Caco-2 (cell line): ENCODE results near the gene GP1BA. TPM values are rescaled to one million over a fixed set of nuclear protein-coding genes. Genes with fewer than 3 reads are reported as not detected.

Experiments used
- BruUV-seq: library from RNA; stranded (reverse); fragments of 400-500 nt; replicated peaks from 2 replicates; lab custom pipeline; 2021; lab: Mats Ljungman, UMichigan
- CTCF ChIA-PET: fragments of 300-600 bp; sonication (Branson Sonifier 250); formaldehyde crosslinking; loops from one replicate; lab custom pipeline; 2022; ENCODE audit warnings: antibody characterized with exemption; lab: Charles Lee
- POLR2A ChIA-PET: fragments of 300-600 bp; sonication (Branson Sonifier 250); formaldehyde crosslinking; loops from one replicate; lab custom pipeline; 2022; ENCODE audit warnings: antibody characterized with exemption; lab: Charles Lee
- DNase-seq, 2 experiments: peaks; one replicate each; pipeline versions ENCODE4 v3.0.0 to v3.0.0-alpha.2; 2020 to 2022
- H3K27me3 ChIP-seq: replicated peaks from 2 replicates; pipeline ENCODE4 v1.6.0; 2011; ENCODE audit warnings: low read length; ENCODE audit not compliant: control insufficient read depth, insufficient read depth
- H3K36me3 ChIP-seq: 2 replicates; pipeline ENCODE4 v1.5.1; 2011; ENCODE audit warnings: low read length; ENCODE audit not compliant: control insufficient read depth, insufficient read depth
- H3K4me1 ChIP-seq: fragments of 250-450 bp; sonication (Bioruptor Pico); 2 replicates; pipeline ENCODE4 v1.5.1; 2020; ENCODE audit warnings: mild to moderate bottlenecking
- H3K4me3 ChIP-seq: 2 replicates; pipeline ENCODE4 v1.5.1; 2011; ENCODE audit warnings: low read depth, mild to moderate bottlenecking, control low read depth, low read length
- H3K9me3 ChIP-seq: fragments of 250-450 bp; sonication (Bioruptor Pico); 2 replicates; pipeline ENCODE4 v1.5.1; 2020; ENCODE audit warnings: mild to moderate bottlenecking, moderate library complexity
- H3K27ac Mint-ChIP-seq: one replicate; pipeline ENCODE4 v1.8.0; 2022; ENCODE audit warnings: mixed read lengths; ENCODE audit not compliant: unreplicated experiment
- H3K27me3 Mint-ChIP-seq: one replicate; pipeline ENCODE4 v1.8.0; 2022; ENCODE audit warnings: mixed read lengths; ENCODE audit not compliant: insufficient read depth, unreplicated experiment
- H3K36me3 Mint-ChIP-seq: one replicate; pipeline ENCODE4 v1.8.0; 2022; ENCODE audit warnings: mild to moderate bottlenecking, mixed read lengths; ENCODE audit not compliant: insufficient read depth, unreplicated experiment
- H3K4me1 Mint-ChIP-seq: one replicate; pipeline ENCODE4 v1.8.0; 2022; ENCODE audit warnings: low read depth, mixed read lengths; ENCODE audit not compliant: unreplicated experiment
- H3K4me3 Mint-ChIP-seq: one replicate; pipeline ENCODE4 v1.8.0; 2022; ENCODE audit warnings: mild to moderate bottlenecking, moderate library complexity, mixed read lengths; ENCODE audit not compliant: unreplicated experiment
- H3K9me3 Mint-ChIP-seq: one replicate; pipeline ENCODE4 v1.8.0; 2022; ENCODE audit warnings: mixed read lengths; ENCODE audit not compliant: unreplicated experiment
- intact Hi-C: fragments of 100-400 bp; cut with micrococcal nuclease; formaldehyde crosslinking; loops from one replicate; pipeline ENCODE4 v1.10.0; 2022; ENCODE audit not compliant: unreplicated experiment
- total RNA-seq: library from RNA; stranded (reverse); gene quantifications from 2 replicates; pipeline ENCODE4 v1.2.3, GENCODE V29; 2022
- TF ChIP-seq, protein P1 (sequence below), 2 experiments: fragments of 200-600 bp in 1 of 2; IDR thresholded peaks; 1 replicate in 1 of 2; 2 replicates in 1 of 2; pipeline versions ENCODE4 v1.5.1 to v1.8.0; 2011 to 2022; ENCODE audit warnings: antibody characterized with exemption in 1 of 2, control low read depth in 1 of 2, inconsistent platforms in 1 of 2, low read depth in 1 of 2, low read length in 1 of 2, mild to moderate bottlenecking in 1 of 2, moderate library complexity in 1 of 2; ENCODE audit not compliant: insufficient read depth in 1 of 2, severe bottlenecking in 1 of 2, unreplicated experiment in 1 of 2

GP1BA gene
- total RNA-seq, 1 experiment from 2014 or later, result not detected

DNA sequence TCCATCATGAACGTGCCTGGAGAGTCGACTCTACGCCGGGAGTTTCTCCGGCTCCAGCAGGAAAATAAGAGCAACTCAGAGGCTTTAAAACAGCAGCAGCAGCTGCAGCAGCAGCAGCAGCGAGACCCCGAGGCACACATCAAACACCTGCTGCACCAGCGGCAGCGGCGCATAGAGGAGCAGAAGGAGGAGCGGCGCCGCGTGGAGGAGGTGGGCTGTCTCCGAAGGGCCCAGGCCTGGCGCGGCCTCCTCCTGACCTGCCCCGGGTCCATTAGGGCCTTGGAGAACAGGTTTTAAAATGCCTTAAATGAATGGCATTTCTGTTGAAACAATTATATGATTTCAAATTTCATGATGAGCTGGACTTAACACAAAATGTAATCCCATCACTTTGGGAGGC lies 44.5 kb upstream of the GP1BA start:
- H3K4me1 ChIP-seq, result no peaks in the 10 kb centered on the region
- Mint-ChIP-seq H3K4me3 (no peak overlapping the region), H3K36me3 (peaks cover 31% of the 10 kb centered on the region), H3K9me3 (no peaks in the 10 kb centered on the region), H3K27ac (no peak overlapping the region), H3K27me3 (no peaks in the 10 kb centered on the region), H3K4me1 (no peaks in the 10 kb centered on the region)
- no peak for DNase-seq
- no peaks in the 10 kb centered on the region; the same call in 1 of the 2 replicates for H3K36me3 ChIP-seq
- POLR2A ChIA-PET, result no interaction called here
- TF ChIP-seq, protein P1, sequence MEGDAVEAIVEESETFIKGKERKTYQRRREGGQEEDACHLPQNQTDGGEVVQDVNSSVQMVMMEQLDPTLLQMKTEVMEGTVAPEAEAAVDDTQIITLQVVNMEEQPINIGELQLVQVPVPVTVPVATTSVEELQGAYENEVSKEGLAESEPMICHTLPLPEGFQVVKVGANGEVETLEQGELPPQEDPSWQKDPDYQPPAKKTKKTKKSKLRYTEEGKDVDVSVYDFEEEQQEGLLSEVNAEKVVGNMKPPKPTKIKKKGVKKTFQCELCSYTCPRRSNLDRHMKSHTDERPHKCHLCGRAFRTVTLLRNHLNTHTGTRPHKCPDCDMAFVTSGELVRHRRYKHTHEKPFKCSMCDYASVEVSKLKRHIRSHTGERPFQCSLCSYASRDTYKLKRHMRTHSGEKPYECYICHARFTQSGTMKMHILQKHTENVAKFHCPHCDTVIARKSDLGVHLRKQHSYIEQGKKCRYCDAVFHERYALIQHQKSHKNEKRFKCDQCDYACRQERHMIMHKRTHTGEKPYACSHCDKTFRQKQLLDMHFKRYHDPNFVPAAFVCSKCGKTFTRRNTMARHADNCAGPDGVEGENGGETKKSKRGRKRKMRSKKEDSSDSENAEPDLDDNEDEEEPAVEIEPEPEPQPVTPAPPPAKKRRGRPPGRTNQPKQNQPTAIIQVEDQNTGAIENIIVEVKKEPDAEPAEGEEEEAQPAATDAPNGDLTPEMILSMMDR (IDR thresholded peaks at IDR 0.05; ENCODE audit: insufficient read depth in 1 of 2, low read depth in 1 of 2, low read length in 1 of 2, severe bottlenecking in 1 of 2, unreplicated experiment in 1 of 2), result no peak
- CTCF ChIA-PET, result no interaction called here
- intact Hi-C loops, result no loop called here
- no peaks in the 10 kb centered on the region for H3K9me3 ChIP-seq
- no peaks in the 10 kb centered on the region for H3K27me3 ChIP-seq
- no peak overlapping the region for H3K4me3 ChIP-seq
- BruUV-seq, result no TSS peak

DNA sequence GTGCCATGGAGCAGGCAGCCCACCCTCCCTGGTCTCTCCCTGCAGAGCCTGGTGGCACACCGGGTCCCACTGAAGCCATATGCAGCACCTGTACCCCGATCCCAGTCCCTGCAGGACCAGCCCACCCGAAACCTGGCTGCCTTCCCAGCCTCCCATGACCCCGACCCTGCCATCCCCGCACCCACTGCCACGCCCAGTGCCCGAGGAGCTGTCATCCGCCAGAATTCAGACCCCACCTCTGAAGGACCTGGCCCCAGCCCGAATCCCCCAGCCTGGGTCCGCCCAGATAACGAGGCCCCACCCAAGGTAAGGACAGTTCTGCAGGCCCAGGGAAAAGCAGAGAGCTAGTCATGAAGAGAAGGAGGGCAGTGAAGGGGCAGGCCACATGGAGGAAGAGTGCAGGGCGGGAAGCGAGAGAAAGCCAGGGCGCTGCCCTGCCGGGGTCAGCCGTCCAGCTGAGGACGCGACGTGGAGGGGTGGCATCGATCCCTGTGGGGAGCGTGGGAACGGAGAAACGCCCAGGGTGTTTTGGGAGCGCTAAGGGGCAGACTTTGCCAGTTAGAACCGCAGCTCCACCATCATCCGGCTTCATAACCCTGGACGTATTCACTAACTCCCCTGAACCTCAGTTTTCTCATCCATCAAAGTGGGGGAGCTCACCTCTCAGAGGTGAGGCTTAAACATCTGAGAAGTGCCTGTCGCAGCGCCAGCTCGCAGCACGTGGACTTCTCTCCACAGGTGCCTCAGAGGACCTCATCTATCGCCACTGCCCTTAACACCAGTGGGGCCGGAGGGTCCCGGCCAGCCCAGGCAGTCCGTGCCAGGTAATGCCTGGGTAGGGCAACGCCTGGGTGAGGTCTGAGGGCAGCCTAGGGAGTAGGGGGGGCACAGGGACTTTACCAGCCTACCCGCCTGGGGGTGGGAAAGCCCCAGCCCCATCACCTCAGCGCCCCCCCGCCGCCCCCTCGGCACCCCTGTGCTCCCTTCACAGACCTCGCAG lies 40.4 kb upstream of the GP1BA start:
- Mint-ChIP-seq H3K9me3 (no peaks in the 10 kb centered on the region), H3K4me3 (no peak overlapping the region), H3K4me1 (no peaks in the 10 kb centered on the region), H3K27me3 (no peaks in the 10 kb centered on the region), H3K27ac (no peak overlapping the region), H3K36me3 (peaks cover 16% of the 10 kb centered on the region)
- CTCF ChIA-PET, result no interaction called here
- no peak overlapping the region for H3K4me3 ChIP-seq
- intact Hi-C loops, result no loop called here
- H3K27me3 ChIP-seq, result no peaks in the 10 kb centered on the region
- TF ChIP-seq, protein P1 (IDR thresholded peaks at IDR 0.05; ENCODE audit: insufficient read depth in 1 of 2, low read depth in 1 of 2, low read length in 1 of 2, severe bottlenecking in 1 of 2, unreplicated experiment in 1 of 2), result no peak
- H3K36me3 ChIP-seq, result no peaks in the 10 kb centered on the region
- H3K4me1 ChIP-seq, result no peaks in the 10 kb centered on the region
- no TSS peak for BruUV-seq
- POLR2A ChIA-PET, result no interaction called here
- no peak for DNase-seq
- H3K9me3 ChIP-seq, result no peaks in the 10 kb centered on the region

DNA sequence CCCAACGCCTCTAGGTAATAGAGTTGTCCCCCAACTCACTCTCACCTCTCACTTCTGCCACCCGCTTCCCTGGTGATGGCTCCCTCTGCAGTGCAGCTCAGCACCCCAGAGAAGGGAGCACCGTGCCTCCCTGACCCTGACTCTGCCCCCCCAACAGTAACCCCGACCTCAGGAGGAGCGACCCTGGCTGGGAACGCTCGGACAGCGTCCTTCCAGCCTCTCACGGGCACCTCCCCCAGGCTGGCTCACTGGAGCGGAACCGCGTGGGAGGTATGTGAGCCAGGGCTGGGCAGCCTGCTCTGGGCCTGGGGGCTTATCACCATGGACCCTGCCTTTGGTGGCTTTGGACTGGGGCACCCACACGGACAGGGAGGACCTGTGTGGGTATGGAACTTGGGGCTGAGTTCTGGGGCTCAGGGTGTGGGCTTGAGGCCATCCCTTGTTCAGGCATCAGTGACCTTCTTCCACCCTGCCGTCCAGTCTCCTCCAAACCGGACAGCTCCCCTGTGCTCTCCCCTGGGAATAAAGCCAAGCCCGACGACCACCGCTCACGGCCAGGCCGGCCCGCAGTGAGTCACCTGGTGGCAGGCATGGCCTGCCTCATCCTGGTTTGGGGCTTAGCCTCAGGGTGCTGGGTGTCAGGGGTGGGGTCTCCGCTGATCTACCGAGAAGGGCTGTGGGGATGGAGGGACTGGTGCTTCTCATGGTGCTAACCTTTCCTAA lies 39.4 kb upstream of the GP1BA start:
- Mint-ChIP-seq H3K4me3 (no peak overlapping the region), H3K36me3 (peaks cover 7% of the 10 kb centered on the region), H3K9me3 (no peaks in the 10 kb centered on the region), H3K4me1 (no peaks in the 10 kb centered on the region), H3K27me3 (no peaks in the 10 kb centered on the region), H3K27ac (no peak overlapping the region)
- DNase-seq, result no peak
- ChIA-PET POLR2A (no interaction called here), CTCF (no interaction called here)
- H3K36me3 ChIP-seq, result no peaks in the 10 kb centered on the region
- no peaks in the 10 kb centered on the region for H3K9me3 ChIP-seq
- H3K27me3 ChIP-seq, result no peaks in the 10 kb centered on the region
- TF ChIP-seq, protein P1 (IDR thresholded peaks at IDR 0.05; ENCODE audit: insufficient read depth in 1 of 2, low read depth in 1 of 2, low read length in 1 of 2, severe bottlenecking in 1 of 2, unreplicated experiment in 1 of 2), result no peak
- intact Hi-C loops, result no loop called here
- H3K4me3 ChIP-seq, result no peak overlapping the region
- BruUV-seq, result no TSS peak
- H3K4me1 ChIP-seq, result no peaks in the 10 kb centered on the region
